Measurements from ENCODE around the gene LRMDA. TPM values are rescaled to one million over a fixed set of nuclear protein-coding genes. Genes with fewer than 3 reads are reported as not detected.

LRMDA gene
- total and polyA plus RNA-seq, 2 of the 4 experiments (the other 2 are of a cell fraction) = 0.07 TPM; not detected in 1

- Histone ChIP-seq H3K56ac (ENCODE audit: extremely low read depth, insufficient read depth, low read length) (no peak overlapping the region), H3K27me3 (ENCODE audit: control insufficient read depth, insufficient read depth, low read length) (peaks cover 10% of the 10 kb centered on the region), H3K14ac (replicated peaks; ENCODE audit: low read depth, low read length) (no peak overlapping the region), H4K91ac (ENCODE audit: insufficient read depth, low read depth, low read length) (no peak overlapping the region), H4K5ac (ENCODE audit: low read depth, low read length) (no peak overlapping the region), H3K79me1 (ENCODE audit: low read depth in 1 of 2, low read length in 2 of 2) (no peaks in the 10 kb centered on the region), H3K4me2 (ENCODE audit: low read depth, low read length) (no peak overlapping the region), H3K18ac (ENCODE audit: low read depth, low read length) (no peak overlapping the region), H3K27ac (ENCODE audit: insufficient read depth, low read length) (no peak overlapping the region), H4K8ac (ENCODE audit: low read depth in 2 of 2, low read length in 2 of 2) (no peak overlapping the region), H3K4me1 (ENCODE audit: control insufficient read depth, insufficient read depth, low read length) (peaks cover 2% of the 10 kb centered on the region; the same call in 1 of the 2 replicates), H2BK5ac (ENCODE audit: low read depth, low read length, poor library complexity, severe bottlenecking) (no peak overlapping the region), H4K20me1 (ENCODE audit: insufficient read depth, low read length) (no peaks in the 10 kb centered on the region), H2AK9ac (replicated peaks; ENCODE audit: low read depth, low read length, poor library complexity) (no peak overlapping the region), H3K4ac (ENCODE audit: low read depth, low read length) (no peak overlapping the region), H2AK5ac (ENCODE audit: low read depth, low read length) (no peak overlapping the region), H3K36me3 (ENCODE audit: control insufficient read depth, insufficient read depth, low read length) (no peaks in the 10 kb centered on the region), H2AFZ (replicated peaks; ENCODE audit: low read length, poor library complexity) (no peak overlapping the region), H3K9ac (ENCODE audit: low read depth, low read length) (no peak overlapping the region), H3K9me1 (ENCODE audit: insufficient read depth, low read length) (no peaks in the 10 kb centered on the region; the same call in 1 of the 2 replicates), H2BK15ac (ENCODE audit: low read depth, low read length) (no peak overlapping the region), H3K9me3 (ENCODE audit: control insufficient read depth, insufficient read depth, low read length) (no peaks in the 10 kb centered on the region), H3K23ac (ENCODE audit: low read depth, low read length) (no peak overlapping the region), H2BK120ac (ENCODE audit: low read depth, low read length) (no peak overlapping the region), H3K4me3 (ENCODE audit: insufficient read depth, low read depth, low read length) (no peak overlapping the region), H2BK20ac (ENCODE audit: low read depth, low read length) (no peak overlapping the region)
- ChIA-PET POLR2A (ENCODE audit: unreplicated experiment) (no interaction called here), CTCF (interaction anchor here (0.5 kb wide), 1 partner anchor 91 kb away, joined by 3 read pairs; no protein-coding TSS in a partner anchor)
- TF ChIP-seq FOS (IDR thresholded peaks at IDR 0.05; ENCODE audit: low read depth, low read length) = no peak
- TF ChIP-seq RCOR1 (IDR thresholded peaks at IDR 0.05; ENCODE audit: insufficient replicate concordance, low read length) = no peak
- TF ChIP-seq MXI1 (IDR thresholded peaks at IDR 0.05; ENCODE audit: borderline replicate concordance, low read depth, low read length) = no peak
- no peak for TF ChIP-seq RFX5 (IDR thresholded peaks at IDR 0.05; ENCODE audit: low read depth, low read length)
- no peak for TF ChIP-seq BHLHE40 (IDR thresholded peaks at IDR 0.05; ENCODE audit: low read depth, low read length)
- TF ChIP-seq RAD21 (IDR thresholded peaks at IDR 0.05; ENCODE audit: low read length) = no peak
- TF ChIP-seq ELK1 (IDR thresholded peaks at IDR 0.05; ENCODE audit: borderline replicate concordance, low read depth, low read length) = no peak
- no peak for TF ChIP-seq POLR2A (IDR thresholded peaks at IDR 0.05; ENCODE audit: low read depth, low read length)
- TF ChIP-seq SMC3 (IDR thresholded peaks at IDR 0.05; ENCODE audit: low read depth, low read length) = no peak
- TF ChIP-seq MAZ (IDR thresholded peaks at IDR 0.05; ENCODE audit: borderline replicate concordance, low read depth, low read length) = no peak
- intact Hi-C loops (cut with micrococcal nuclease) (no loop called here), in situ Hi-C loops (cut with MboI; ENCODE audit: low sequenced_read_pairs) (no loop called here), dilution Hi-C loops (cut with HindIII; ENCODE audit: low sequenced_read_pairs, unreplicated experiment) (no loop called here)
- no TSS peak for BruUV-seq (replicated peaks)
- WGBS, 2 experiments (ENCODE audit: extremely low coverage in 2 of 2, insufficient read length in 1 of 2) = no CpG with 5 or more reads among the region's 2 CpGs
- no peak for DNase-seq
- no peak for ATAC-seq (ENCODE audit: low read depth)
Observed at GRCh38 chr10:75541411-75541810, 110.0 kb downstream of the LRMDA start.

All from IMR-90 (cell line).